ENCODE results near the gene MRNIP.

DNA sequence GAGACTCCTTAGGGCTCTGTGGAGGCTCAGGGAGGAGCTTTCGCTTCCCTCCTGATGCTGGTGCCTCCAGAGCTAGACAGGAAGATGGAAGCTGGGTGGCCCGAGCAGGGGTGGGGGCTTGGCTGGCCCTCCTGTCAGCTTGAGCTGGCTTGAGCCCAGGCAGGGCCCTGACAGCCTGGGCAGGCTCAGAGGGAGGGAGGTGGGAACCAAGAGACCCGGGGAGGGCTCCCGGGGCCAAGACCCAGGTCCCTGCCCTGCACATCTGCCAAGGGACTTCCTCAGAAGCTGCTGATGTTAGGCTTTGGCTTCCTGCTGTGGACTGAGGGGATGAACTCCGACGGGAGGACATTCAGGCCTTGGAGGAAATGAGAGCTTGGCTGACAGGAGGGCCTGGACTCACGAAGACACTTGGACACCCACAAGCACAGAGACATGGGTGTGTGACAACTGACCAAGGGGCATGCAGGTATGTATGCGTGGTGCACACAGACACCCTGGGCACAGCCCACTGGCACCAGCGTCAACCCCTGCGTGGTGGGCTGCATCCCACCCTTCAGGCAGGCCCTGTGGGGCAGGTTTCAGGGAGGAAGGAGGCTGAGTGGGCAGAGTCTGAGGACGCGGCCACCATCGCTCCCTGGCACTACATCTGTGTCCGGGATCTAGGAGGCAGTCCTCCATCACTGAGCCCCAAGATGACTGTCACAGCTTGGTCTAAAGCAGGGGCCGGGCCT is 66.6 kb downstream of the MRNIP start:
- TF ChIP-seq, protein P1, sequence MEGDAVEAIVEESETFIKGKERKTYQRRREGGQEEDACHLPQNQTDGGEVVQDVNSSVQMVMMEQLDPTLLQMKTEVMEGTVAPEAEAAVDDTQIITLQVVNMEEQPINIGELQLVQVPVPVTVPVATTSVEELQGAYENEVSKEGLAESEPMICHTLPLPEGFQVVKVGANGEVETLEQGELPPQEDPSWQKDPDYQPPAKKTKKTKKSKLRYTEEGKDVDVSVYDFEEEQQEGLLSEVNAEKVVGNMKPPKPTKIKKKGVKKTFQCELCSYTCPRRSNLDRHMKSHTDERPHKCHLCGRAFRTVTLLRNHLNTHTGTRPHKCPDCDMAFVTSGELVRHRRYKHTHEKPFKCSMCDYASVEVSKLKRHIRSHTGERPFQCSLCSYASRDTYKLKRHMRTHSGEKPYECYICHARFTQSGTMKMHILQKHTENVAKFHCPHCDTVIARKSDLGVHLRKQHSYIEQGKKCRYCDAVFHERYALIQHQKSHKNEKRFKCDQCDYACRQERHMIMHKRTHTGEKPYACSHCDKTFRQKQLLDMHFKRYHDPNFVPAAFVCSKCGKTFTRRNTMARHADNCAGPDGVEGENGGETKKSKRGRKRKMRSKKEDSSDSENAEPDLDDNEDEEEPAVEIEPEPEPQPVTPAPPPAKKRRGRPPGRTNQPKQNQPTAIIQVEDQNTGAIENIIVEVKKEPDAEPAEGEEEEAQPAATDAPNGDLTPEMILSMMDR (conservative IDR thresholded peaks at IDR 0.05) = no peak
- no peak for TF ChIP-seq EZH2 (IDR thresholded peaks at IDR 0.05; ENCODE audit: low read depth)
